ENCODE data around the gene RAB14. TPM values are rescaled to one million over a fixed set of nuclear protein-coding genes. Genes with fewer than 3 reads are reported as not detected.

The RAB14 gene
- total RNA-seq, 1 experiment from 2014 or later = 63.1 TPM

- TF ChIP-seq ZBTB33 (IDR thresholded peaks at IDR 0.05; ENCODE audit: extremely low read depth, insufficient replicate concordance, low read length) (no peak), EZH2phosphoT487 (IDR thresholded peaks at IDR 0.05; ENCODE audit: borderline replicate concordance) (no peak), YY1 (IDR thresholded peaks at IDR 0.05; ENCODE audit: extremely low read depth, insufficient replicate concordance, low read depth, low read length) (no peak), CBX3 (IDR thresholded peaks at IDR 0.05; ENCODE audit: low read depth) (0 out of 2 replicates have a peak, but pooled peaks have one; percentile 37), POLR2AphosphoS5 (IDR thresholded peaks at IDR 0.05; ENCODE audit: low read depth, low read length) (no peak), ATF3 (IDR thresholded peaks at IDR 0.05) (no peak), SIN3A (IDR thresholded peaks at IDR 0.05; ENCODE audit: low read depth) (0 out of 2 replicates have a peak, but pooled peaks have one; percentile 22), EZH2 (IDR thresholded peaks at IDR 0.05) (no peak), SP1 (IDR thresholded peaks at IDR 0.05; ENCODE audit: low read depth) (peak; percentile 54; the same call in 1 of the 2 replicates), TCF7L2 (IDR thresholded peaks at IDR 0.05; ENCODE audit: borderline replicate concordance, extremely low read depth, insufficient read depth, insufficient read length) (no peak), JUND (IDR thresholded peaks at IDR 0.05) (peak; percentile 63), CTCF (IDR thresholded peaks at IDR 0.05 in 2 of 3, conservative IDR thresholded peaks at IDR 0.05 in 1 of 3; ENCODE audit: borderline replicate concordance in 1 of 3, insufficient read depth in 1 of 3, low read depth in 2 of 3, low read length in 2 of 3) (no peak)
These were observed 46.9 kb downstream of the RAB14 start (continued) for GRCh38 chr9:121154782-121155181.

Data from HCT116 (cell line).